Stimulated activated naive CD8-positive, alpha-beta T cell treated with anti-CD3 and anti-CD28 coated beads, Interleukin-15, Interleukin-2, amounts not matched to agents 100 U/mL and 50 U/mL, for 24 hours (primary cell): ENCODE data around the gene HIVEP3.
A peak's percentile ranks its signal among the peaks of the same experiment; 100 is the strongest.

Experiments used
- ATAC-seq: fragments of 150-1000 bp; cut with Tn5 transposase; one replicate; pipeline ENCODE4 v1.10.0; 2021
- DNase-seq: peaks from one replicate; pipeline ENCODE4 v3.0.0; 2021

HIVEP3 gene

DNA sequence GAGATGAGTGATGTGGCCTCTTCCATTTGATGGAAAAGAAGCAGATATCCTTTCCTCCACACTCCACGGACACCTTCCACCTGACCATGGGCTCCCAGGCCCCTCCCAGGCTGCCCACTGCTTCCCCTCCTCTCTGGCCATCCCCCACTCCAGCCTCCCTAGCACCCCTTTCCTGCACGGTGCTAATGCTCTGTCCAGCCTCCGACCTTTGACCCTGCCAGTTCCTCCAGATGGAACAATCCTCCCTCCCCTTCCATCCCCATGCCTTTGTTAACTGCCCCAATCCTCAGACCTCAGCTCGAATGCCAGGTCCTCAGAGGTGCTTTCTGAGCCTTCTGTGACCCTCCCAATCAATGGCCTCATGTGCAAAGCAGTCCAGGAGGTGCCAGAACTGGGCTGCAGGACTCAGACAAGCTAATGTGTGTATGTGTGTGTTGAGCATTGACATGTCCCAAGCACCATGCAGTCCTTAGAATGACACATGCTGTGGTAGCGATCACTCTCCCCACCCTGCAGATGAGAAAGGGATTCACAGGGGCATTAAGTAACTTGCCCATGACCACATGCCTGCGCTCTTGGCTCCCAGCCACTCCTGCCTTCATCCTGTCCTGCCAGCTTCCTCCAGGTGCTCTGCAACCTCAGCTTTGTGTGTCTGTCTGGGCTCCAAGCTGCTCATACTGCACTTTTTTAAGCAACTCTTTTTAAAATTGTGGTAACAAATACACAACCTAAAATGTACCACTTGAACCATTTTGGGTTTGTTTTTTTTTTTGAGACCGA is 370.8 kb downstream of the HIVEP3 start:
- DNase-seq (no peak), ATAC-seq (peak; percentile 19)

DNA sequence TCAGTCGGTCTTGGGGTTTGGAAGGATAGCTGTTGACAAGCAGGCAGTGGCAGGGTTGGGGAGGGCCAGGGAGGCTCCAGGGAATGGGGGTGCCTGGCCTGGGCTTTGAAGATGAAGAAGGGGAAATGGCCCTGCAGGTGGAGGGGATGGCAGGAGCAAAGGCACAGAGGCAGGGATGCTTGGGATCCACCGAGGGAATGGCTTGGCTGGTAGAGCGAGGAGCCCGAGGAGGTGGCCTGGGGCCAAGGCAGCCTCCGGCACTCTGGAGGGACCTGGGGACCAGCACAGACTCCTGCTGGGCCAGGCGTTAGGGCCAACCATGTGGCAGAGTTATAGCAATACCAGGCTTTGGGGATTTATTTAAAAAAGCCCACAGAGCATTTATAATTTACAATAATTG is 371.4 kb downstream of the HIVEP3 start:
- ATAC-seq, result no peak
- no peak for DNase-seq

DNA sequence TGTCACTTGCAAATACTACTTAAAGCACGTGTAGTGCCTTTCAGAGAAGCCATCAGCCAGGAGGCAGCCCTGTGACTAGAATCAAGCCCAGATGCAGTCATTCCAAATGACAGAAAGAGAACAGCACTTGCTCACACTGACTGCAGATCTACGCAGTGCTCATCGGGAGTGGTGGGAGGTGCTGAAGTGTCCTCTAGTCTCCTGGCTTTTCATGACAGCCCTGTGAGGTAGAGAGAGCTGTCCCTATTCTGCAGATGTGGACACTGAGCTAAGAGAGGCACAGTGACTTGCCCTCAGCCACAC is 371.9 kb downstream of the HIVEP3 start:
- DNase-seq (no peak), ATAC-seq (no peak)

DNA sequence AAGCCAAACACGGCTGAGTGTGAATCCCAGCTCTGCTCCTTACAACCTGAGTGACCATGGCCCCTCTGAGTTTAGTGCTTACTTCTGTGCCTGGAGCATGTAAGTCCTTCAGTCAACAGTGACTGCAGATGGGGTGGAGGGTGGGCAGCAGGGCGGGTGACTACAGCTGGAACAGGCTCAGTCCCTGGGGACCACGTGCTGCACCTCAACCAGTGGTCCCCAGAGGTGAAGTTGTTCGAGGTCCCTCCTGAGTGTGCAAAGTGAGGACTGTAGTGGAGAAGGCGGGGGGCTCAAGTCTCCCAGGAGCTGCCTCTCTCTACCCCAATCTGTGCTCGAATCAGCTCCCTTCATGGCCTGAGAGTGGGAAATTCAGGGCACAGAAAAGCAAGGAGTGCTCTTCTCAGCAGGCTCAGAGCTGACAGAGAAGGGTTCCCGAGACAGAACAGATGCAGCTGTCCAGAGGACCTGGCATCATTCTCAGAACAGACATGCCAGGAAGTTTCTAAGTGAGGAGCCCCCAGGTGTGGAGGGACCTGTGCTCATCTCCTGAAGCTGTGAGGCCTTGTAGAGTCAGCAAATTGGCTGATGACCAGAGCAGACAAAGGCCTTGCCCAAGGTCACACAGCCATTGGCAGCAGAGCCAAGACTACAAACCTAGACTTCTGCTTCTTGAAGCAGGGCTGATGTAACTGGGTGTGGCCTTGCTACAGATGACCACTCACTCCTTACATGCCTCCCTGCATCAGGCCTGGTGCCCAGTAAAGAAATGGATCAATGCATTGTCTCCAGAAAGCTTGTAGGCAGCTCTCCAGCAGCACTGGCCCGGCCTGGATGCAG is 372.5 kb downstream of the HIVEP3 start:
- no peak for DNase-seq
- no peak for ATAC-seq

DNA sequence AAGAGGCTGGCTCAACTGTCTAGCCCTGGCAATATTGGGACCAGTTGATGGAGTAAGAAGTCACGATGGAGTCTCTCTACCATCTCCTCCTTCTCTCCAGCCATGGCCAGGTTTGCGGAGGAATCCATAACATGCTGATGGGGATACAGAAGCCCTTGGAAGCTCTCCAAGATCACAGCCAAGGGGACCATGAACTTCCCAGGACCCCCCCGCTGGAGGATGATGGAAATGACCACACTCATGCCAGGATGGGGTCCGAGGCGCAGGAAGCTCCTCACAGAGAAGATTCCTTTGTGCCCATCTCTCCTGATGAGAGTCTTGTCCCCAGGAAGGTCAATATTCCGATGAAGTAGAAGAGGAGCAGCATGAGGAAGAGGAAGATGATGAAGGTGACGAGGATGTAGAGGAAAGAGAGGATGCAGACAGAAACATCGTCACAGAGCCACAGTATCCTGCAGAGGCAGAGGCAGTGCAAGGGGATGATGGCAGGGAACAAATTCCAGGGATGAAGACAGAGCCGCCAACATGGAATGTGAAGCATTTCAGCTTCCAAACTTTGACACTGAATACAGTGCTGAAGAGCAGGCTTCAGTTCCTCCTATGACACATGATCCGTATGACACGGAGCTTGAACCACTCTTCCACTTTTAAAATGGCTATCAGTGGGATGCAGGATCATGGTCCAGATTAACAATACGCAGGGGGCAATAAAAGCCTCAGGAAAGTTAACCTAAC is 376.4 kb downstream of the HIVEP3 start:
- DNase-seq (no peak), ATAC-seq (no peak)

DNA sequence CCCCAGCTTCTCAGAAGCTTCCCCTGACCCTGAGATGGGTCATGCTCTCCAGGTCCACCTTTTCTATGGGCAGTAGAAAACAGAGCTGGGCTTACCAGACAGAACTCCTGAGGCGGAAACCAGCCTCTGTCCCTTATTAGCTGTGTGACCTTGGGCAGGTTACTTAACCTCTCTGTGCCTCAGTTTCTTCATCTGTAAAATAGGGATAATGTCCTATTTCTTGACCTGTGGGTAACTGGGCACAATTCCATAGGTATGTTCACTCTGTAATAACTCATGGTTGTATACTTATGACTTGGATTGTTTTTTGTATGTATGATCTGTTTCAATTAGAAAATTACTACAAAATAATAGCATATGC is 377.1 kb downstream of the HIVEP3 start:
- DNase-seq, result no peak
- no peak for ATAC-seq

DNA sequence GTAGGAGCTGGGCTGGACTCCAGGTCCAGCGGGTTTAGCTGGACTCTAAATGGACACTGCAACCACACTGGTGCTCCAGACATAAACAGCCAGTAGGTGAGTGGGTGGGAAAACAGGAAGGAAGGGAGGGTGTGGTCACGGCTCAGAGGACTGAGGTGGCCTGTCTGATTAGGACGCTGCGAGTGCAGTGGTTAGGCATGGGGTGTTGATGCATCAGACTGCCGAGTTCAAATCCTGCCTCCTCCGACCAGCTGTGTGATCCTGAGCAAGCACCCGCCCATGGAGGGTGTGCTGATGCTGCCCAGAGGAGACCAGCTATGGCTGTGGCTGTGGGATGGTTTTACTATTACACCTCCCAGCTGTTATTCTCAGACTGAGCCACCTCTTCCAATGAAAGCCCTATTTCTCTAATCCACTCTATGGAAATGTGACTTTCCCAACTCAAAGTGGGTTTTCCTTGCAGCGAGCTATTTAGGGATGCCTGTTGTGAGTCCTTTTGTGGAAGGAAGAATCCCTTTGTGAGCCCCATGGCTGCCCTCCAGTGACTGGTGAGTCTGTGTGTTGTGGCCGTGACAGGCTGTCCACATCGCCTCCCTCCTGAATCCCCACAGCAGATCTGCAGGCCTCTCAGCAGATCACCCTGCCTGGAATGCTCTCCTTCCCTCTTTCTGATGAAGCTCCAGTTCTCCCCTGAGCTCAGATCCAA is 377.7 kb downstream of the HIVEP3 start:
- DNase-seq, result no peak
- peak; percentile 23 for ATAC-seq

DNA sequence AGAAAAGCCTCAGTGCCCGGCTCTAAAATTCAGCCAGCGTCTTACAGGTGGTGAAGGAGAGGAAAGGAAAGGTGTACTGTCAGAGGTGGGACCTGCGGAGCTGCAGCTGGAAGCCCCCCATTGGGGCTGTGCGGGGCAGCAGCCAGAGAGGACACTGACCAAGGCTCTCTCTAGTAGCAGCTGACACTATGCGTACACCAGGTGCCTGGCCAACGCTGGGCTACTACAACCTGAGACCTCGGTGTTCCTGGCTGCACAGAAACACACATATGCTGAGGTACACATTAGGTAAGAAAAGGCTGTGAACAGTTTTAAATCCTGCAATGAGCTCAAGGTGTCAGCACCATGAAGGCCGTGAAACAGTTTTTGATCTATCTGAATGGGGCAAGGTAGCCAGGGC is 378.7 kb downstream of the HIVEP3 start:
- ATAC-seq (no peak), DNase-seq (no peak)

DNA sequence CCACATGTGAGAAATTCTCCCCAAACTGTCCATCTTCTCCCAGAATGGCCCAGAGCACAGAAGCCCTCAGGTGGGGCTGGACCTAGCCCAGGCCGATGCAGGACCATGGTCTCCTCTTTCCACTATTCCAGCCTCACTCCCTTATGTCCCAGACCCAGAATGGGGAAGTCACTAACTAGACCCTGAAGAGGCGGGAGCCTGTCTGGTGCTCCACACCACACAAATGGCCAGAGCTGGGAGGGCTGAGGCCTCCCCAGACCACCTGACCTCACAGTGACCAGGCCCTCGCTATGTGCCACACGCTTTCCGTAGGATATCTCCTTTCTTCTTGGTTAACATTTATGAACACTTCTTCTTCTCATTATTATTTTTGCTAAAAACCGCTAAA is 379.3 kb downstream of the HIVEP3 start:
- ATAC-seq, result no peak

DNA sequence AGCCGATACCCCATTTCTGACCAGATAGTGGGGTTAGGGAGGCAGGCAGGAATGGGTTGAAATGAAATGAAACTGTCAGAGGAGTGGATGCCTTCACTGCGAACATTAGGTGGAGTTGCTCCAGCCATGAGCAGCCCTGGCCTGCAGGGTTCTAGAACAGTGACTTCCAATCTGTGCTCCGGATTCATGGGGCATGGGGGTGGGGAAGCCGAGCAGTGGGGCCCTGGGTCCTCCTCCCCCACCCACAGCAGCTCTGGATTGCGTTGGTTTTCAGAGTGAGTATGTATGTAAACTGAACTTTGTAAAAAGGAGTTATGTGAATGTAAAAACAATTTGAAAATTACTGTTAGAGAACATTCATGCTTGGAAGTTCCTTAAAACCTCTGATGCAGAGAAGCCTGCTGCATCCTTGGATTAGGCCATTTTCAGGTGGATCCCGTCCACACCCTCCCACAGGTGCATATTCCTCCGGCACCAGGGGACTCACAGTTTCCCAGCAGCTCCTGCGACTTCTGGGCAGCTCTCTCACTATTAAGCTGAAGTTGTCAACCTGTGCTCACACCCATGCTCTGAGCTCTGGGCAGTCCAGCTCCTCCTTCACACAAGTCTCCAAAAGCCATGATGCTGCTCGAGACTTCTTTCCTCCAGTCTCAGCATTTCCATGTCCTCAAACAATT is 379.8 kb downstream of the HIVEP3 start:
- DNase-seq (no peak), ATAC-seq (no peak)

More for the DNA sequence above, 379.3 kb downstream of the HIVEP3 start:
- DNase-seq, result no peak

DNA sequence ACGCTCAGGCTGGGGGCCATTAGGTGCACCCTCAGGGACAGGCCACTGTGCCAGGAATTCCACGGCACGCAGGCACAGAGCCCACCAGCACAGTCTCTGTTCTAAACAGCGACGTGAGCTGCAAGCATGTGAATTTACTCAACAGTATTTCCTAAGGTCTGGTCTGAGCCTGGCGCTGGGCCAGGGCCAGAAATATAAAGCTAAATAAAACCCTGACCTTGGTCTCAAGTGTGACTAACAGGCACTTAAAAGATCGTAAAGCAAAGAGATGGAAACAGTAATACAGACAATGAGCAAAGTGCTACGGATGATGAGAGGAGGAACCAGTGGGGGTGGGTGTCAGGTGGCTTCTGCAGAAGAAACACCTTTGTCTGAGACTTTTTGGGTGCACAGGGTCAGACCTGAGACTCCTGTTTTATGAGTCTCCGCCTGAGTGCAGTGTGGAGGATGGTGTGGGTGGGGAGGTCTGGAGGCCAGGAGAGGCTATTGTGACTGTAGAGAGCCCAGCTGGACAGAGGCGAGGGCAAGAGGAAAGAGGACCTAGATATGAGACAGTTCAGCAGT is 380.9 kb downstream of the HIVEP3 start:
- ATAC-seq (no peak), DNase-seq (no peak)

DNA sequence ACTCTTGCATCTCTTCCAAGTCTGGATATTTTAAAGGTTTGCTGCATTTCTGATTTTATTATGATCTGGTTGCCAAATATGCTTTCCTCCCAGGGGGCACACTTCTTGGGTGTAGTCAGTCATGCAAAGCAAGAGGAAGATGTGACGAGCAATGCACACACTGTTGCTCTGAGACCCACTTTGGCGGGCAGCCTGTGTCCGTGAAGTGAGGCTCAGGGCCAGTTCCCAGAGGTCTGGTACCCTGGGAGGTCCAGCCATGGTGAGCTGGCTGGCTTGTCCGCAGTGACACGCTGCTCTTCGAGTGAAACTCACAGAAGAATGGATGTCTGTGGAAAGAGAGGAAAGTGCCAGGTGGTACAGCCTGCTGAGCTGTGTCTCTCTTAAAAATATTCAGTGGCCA is 381.5 kb downstream of the HIVEP3 start:
- no peak for DNase-seq
- no peak for ATAC-seq

DNA sequence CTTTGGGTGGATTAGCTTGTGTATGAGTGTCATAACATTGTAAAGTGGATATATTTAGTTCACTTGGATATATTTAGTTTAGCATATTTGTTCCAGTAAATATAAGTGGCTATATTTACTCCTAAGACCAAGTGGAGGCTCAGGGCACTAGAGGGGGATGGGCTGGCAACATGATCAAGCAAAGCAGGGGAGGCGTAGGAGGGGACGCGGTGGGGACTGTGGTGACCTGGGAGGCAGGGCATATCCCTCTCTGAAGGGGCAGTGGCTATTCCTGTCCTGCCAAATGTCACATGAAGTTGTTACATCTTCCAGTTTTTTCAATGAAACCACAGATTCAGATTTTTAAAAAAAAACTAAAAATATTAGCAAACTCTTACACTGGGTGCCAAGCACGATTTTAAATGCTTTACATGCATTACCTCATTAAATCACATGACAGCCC is 382.3 kb downstream of the HIVEP3 start:
- ATAC-seq (no peak), DNase-seq (no peak)

DNA sequence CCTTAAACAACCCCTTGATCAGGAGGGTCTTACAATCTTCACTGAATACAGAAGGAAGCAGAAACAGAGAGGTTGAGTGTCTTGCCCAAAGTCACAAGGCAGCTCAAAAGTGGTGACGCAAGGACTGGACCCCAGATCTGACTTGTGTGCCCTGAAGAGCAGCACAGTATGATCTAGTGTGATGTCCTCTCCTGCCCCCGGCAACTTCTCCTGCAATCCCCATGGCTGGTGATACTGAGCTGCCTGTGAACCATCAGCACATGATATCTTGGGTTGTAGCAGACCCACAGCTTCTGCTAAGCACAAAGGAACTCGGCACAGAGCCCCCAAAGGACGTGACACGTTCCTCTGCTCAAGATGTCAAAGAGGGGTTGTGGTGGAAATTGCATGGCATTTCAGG is 383.0 kb downstream of the HIVEP3 start:
- DNase-seq (no peak), ATAC-seq (no peak)

DNA sequence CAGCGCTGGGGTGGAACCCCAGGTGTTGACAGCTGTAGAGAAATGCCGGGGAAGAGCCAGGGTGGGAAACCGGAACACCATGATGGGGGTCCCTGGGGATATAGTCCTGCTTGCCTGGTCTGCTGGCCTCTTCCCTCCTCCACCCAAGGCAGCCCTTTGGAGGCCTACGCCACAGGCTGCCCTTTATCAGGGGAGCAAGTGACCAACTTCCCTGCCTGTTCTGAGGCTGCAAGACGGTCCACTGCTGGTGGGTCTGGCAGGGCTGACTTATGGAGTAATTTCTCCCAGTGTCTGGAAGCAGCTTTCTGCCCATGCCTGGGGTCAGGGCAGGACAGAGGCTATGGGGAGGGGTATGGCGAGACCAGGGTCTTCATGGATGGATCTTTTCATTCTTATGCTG is 383.4 kb downstream of the HIVEP3 start:
- no peak for DNase-seq
- ATAC-seq, result no peak

DNA sequence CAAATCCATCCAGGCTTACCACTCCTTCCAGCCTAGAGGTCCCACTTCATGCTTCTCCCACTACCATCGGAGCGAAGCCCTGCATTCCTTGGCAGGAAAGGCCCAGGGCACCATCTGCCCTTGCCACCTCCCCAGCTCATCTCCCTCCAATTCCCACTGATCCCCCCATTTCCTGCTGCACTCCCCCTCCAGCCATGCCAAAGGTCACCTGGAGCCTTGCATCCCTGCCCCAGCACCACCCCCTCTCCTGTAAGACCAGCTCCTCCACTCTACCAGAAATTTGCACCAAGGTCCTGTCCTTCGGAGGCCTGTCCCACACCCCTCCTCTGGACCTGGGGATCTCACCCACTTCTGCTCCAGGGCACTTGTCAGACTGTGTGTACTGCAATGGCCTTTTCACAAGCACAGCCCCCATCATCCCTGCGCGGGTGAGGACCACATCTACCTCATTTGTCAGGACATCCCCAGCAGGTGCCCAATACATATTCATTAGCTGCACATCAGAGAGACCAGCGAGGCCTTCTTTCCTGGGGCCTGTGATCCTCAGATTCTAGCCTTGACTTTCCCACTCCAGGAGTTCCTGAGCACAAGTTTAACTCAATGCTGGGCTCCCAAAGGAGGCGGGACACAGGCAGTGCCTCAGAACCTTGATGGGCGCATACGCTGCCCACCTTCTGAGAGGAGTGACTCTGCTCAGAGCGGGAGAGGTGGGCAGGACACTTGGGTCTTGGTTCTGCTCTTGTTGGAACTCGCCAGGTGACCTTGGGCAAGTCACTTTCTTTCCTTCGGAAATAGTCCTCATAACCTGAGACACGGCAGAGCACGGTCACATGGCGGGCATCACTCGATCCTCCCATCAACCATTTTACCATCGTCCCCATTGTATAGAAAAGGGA is 384.3 kb downstream of the HIVEP3 start:
- no peak for DNase-seq

DNA sequence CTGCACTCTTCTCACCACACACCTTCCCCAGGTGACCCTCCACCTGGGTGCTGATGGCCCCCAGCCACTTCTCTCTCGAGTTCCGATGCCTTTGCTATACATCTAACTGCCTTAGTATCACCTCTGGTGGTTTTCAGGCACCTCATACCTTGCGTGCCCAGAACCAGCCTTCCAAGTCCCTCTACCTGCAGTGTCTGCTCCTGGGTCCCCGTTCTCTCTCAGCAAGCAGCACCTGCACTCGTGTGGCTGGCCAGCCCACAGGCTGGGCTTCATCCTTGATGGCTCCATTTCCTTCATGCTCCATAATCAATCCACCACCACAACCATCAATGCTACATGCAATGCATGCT is 385.0 kb downstream of the HIVEP3 start:
- ATAC-seq (no peak), DNase-seq (no peak)

More for the DNA sequence above, 384.3 kb downstream of the HIVEP3 start:
- no peak for ATAC-seq

DNA sequence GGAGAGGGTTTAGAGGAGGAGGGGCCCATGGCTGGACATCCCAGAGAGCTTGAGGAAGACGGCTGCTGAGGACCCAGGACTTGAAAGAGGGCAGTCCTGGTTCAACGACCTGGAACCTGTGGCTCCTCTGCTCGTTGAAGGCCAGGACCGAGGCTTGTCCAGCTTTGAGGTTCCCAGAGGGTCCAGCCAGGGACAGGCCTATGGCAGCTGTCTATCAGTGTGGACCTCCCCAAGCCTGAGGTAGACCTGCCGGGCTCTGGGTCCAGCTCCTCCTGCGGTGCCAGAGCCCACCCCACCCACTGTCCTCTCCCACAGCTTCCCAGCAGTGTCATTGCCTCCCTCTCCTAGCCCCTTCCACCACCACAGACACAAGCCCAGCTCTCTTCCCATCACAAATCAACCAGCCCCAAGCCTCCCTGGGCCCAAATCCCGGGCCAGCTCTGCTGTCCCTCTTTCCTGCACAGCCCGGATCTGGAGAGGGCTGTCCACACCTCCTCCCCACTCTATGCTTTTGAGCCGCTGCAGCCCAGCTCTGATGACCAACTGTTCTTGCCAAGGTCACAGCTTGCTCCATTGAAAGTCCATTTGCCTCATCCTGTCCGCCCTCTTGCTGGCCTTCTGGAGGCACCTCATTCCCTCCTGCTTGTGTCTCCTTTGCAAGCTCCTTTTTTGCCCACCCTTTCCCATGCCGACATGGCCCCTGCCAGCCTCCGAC is 385.5 kb downstream of the HIVEP3 start:
- ATAC-seq, result no peak
- no peak for DNase-seq

DNA sequence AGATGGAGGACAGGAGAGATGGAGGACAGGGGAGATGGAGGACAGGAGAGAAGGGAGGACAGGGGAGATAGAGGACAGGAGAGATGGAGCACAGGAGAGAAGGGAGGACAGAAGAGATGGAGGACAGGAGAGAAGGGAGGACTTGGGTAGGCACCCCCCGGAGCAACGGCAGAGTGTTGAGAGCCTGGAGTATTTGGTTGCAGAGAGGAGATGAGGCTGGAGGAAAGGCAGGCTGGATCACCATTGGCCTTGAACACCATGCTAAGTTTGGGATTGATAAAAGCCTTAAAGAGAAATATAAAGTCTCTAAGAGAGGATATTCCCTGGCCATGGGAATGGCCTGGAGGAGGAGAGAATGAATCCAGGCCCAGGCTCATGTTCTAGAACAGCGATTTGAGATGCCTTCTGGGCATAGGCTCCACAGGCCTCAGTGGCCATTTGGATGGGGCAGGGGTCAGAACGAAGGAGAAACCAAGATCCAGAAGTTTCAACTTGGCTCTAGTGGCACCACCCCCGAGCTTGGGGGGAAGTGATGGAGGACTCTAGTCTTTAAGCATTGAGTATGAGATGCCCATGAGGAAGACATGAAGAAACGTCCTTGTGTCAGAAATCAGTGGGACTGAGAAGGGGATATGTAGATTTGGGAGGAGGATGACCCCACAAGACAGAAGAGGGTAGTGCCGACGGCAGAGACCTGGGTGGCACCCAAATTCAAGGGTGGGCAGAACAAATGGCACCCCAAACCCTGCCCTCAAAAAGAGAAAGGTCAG is 386.3 kb downstream of the HIVEP3 start:
- ATAC-seq (no peak), DNase-seq (no peak)
